Heart right ventricle (tissue), 16 donors: ENCODE measurements around the gene CMIP. TPM values are rescaled to one million over a fixed set of nuclear protein-coding genes. Genes with fewer than 3 reads are reported as not detected.

Experiments
- ATAC-seq, 8 donors: fragments of 200-7000 bp; cut with Tn5 transposase; one replicate each; pipeline ENCODE4 v1.9.1; 2020; ENCODE audit warnings: mild to moderate bottlenecking in 8 of 8, moderate library complexity in 8 of 8, moderate number of reproducible peaks in 1 of 8
- DNase-seq, 2 donors: peaks; one replicate each; pipeline ENCODE4 v3.0.0-alpha.2; 2020
- H3K27ac ChIP-seq, 10 donors: fragments of 200-600 bp; sonication (generic) in 2 of 10; one replicate each; pipeline versions ENCODE4 v1.5.0 to v1.8.0; 2020 to 2022; ENCODE audit warnings: mild to moderate bottlenecking in 3 of 10
- H3K27me3 ChIP-seq, 7 donors: fragments of 200-600 bp; one replicate each; pipeline ENCODE4 v1.8.0; 2021 to 2022; ENCODE audit warnings: mild to moderate bottlenecking in 2 of 7
- H3K36me3 ChIP-seq, 9 donors: fragments of 200-600 bp; sonication (generic) in 1 of 9; one replicate each; pipeline versions ENCODE4 v1.5.0 to v1.8.0; 2020 to 2022; ENCODE audit warnings: mild to moderate bottlenecking in 2 of 9
- H3K4me1 ChIP-seq, 9 donors: fragments of 200-600 bp; sonication (generic) in 1 of 9; one replicate each; pipeline versions ENCODE4 v1.5.0 to v1.8.0; 2020 to 2022; ENCODE audit warnings: mild to moderate bottlenecking in 4 of 9
- H3K4me3 ChIP-seq, 10 donors: fragments of 200-600 bp; sonication (generic) in 2 of 10; one replicate each; pipeline versions ENCODE4 v1.5.0 to v1.8.0; 2020 to 2022; ENCODE audit warnings: mild to moderate bottlenecking in 7 of 10, moderate library complexity in 2 of 10
- H3K9me3 ChIP-seq, 11 donors: fragments of 200-600 bp in 10 of 11; sonication (generic) in 2 of 11; one replicate each; pipeline versions ENCODE4 v1.5.0 to v1.8.0; 2013 to 2022; ENCODE audit warnings: mild to moderate bottlenecking in 2 of 11, control low read depth in 1 of 11, moderate library complexity in 1 of 11
- WGBS, 2 donors: extraction: QIAGEN DNeasy Blood & Tissue Kit; methylation state at CpG; one replicate each; pipeline ENCODE4 v1.1.7; 2013; ENCODE audit warnings: inconsistent platforms in 1 of 2; 5-methylcytosine and 5-hydroxymethylcytosine counted together
- intact Hi-C, 10 donors: fragments of 100-400 bp; cut with DNase I; formaldehyde crosslinking; loops; one replicate each; pipeline versions ENCODE4 v1.11.1 to v1.14.2; 2022
- polyA plus RNA-seq, 2 donors: library from polyadenylated mRNA; stranded (reverse); fragments of 200-250 nt; gene quantifications; one replicate each; pipeline ENCODE4 v1.2.3, GENCODE V29; 2013
- total RNA-seq, 10 donors: library from RNA; stranded (reverse); fragmentation: NEBNext Ultra II Directional in 3 of 10; extraction: Animal tissue kit (Norgen Biotek cat#: 25700) in 3 of 10; gene quantifications; one replicate each; pipeline versions ENCODE4 v1.2.1 to v1.2.4, GENCODE V29; 2021 to 2023
- TF ChIP-seq, protein P1 (sequence below), 9 donors: fragments of 200-600 bp; sonication (generic) in 2 of 9; IDR thresholded peaks; one replicate each; pipeline versions ENCODE4 v1.5.0 to v1.8.0; 2021 to 2022; ENCODE audit warnings: antibody characterized with exemption in 9 of 9, mild to moderate bottlenecking in 5 of 9, moderate library complexity in 1 of 9
- donor health status: Arrhythmogenic right ventricular cardiomyopathy.
- donor health status: ischemic (EF 13 %, LVEDD 7.1; RV severe dilation, severe dysfunction).
- donor health status: healthy with polysubstance abuse.
- donor health status: DM: no; HTN: yes; CAD: no.
- donor health status: DM: no; HTN: no; CAD: no.
- donor health status: ischemic (EF 25% LVEDD 6.9; RV normal size, moderate dysfunction).
- donor health status: ischemic (EF 25% LVEDD 5.7; RV mildly dilated, moderate dysfunction).
- donor health status: healthy.
- donor health status: DM: yes; HTN: yes; CAD: no.
- donor health status: Ischemic cardiomyopathy.
- donor health status: ischemic (EF 35%, LVEDD 5.7; RV mildly dilated, moderate dysfunction).
- donor health status: nonischemic (EF 11% LVEDD 7.7; RV severe dilation, severe dysfunction).
- donor health status: DM: yes; HTN: yes; CAD: no.
- donor health status: PGD.
- donor health status: ischemic (EF 29% LVEDD 5.4; RV normal size, mild dysfunction).
- donor health status: nonischemic (EF 23%, LVEDD 6.1; RV moderate dilation, normal function).

CMIP gene
- total and polyA plus RNA-seq, 12 donors, result 5.4 to 32.8 (median 13.0) TPM

DNA sequence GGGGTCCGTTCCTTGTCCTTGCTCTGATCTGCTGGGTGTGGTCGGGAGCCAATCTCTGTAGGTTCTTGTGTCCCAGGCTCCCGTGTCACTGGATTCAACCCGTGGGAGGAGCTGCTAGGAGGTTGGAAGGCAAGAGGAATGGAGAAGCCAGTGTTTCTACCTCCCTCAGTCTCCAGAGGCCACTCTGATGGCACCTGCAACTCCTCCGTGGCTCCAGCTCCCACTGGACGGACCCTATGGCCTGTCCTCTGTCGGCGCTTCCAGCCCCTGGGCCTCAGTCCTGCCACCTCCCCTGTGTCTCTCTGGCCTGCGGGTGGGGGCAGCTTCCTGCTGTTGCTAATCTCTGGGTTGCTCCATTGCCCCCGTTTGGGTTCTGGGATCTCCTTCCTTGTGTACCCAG is 71.1 kb downstream of the CMIP start:
- intact Hi-C loops, result loop anchor here in 1 of 10 donors (1.0 kb wide), 1 partner anchor 39 kb away; no protein-coding TSS in a partner anchor
- no peaks in the 10 kb centered on the region for H3K27me3 ChIP-seq
- ATAC-seq, result no peak
- H3K9me3 ChIP-seq, result no peaks in the 10 kb centered on the region
- peaks cover 0 to 81% (median 61%) of the 10 kb centered on the region in 9 donors for H3K4me1 ChIP-seq
- DNase-seq, result no peak
- TF ChIP-seq, protein P1, sequence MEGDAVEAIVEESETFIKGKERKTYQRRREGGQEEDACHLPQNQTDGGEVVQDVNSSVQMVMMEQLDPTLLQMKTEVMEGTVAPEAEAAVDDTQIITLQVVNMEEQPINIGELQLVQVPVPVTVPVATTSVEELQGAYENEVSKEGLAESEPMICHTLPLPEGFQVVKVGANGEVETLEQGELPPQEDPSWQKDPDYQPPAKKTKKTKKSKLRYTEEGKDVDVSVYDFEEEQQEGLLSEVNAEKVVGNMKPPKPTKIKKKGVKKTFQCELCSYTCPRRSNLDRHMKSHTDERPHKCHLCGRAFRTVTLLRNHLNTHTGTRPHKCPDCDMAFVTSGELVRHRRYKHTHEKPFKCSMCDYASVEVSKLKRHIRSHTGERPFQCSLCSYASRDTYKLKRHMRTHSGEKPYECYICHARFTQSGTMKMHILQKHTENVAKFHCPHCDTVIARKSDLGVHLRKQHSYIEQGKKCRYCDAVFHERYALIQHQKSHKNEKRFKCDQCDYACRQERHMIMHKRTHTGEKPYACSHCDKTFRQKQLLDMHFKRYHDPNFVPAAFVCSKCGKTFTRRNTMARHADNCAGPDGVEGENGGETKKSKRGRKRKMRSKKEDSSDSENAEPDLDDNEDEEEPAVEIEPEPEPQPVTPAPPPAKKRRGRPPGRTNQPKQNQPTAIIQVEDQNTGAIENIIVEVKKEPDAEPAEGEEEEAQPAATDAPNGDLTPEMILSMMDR (IDR thresholded peaks at IDR 0.05), result no peak
- H3K36me3 ChIP-seq, result peaks cover 0 to 4% (median 0%) of the 10 kb centered on the region in 9 donors
- no peak overlapping the region for H3K27ac ChIP-seq
- WGBS, 2 donors, result 86 to 93% methylated on average over 10 of the region's 10 CpGs
- H3K4me3 ChIP-seq, result no peak overlapping the region

DNA sequence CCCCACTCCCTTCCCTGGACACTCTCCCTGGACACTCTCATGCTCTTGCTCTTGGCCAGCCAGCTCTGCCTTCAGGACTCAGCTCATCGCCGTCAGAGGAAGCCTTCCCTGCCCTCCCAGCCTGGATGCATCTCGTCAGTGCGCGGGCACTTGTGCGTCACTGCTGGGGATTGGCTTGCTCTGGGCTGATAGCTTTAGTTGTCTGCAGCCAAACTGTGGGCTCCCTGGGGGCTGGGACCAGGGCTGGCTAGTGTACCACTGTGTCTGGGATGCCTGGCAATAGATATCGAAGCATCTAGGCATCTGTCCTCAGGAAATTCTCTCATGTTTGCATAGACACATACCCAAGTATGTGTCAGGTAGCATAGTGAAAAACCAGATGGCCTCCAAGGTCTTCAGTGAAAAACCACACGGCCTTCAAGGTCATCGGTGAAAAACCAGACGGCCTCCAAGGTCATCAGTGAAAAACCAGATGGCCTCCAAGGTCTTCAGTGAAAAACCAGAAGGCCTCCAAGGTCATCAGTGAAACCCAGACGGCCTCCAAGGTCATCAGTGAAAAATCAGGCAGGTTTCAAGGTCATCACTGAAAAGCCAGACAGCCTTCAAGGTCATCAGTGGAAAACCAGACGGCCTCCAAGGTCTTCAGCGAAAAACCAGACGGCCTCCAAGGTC is 72.0 kb downstream of the CMIP start:
- Histone ChIP-seq H3K36me3 (peaks cover 0 to 4% (median 0%) of the 10 kb centered on the region in 9 donors), H3K27ac (peak overlapping the region in 3 of 10 donors; percentile 18 to 77 (median 63)), H3K4me1 (peaks cover 0 to 81% (median 61%) of the 10 kb centered on the region in 9 donors), H3K9me3 (no peaks in the 10 kb centered on the region), H3K27me3 (no peaks in the 10 kb centered on the region), H3K4me3 (no peak overlapping the region)
- intact Hi-C loops, result loop anchor here in 2 of 10 donors (1.0 kb wide), 2 partner anchors 40 to 96 kb away; no protein-coding TSS in a partner anchor
- TF ChIP-seq, protein P1 (IDR thresholded peaks at IDR 0.05), result no peak
- WGBS, 2 donors, result 70 to 75% methylated on average over 14 of the region's 14 CpGs
- ATAC-seq (peak in 3 of 8 donors; percentile 8 to 28 (median 11)), DNase-seq (no peak)

GRCh38 chr16:81517150-81517499 is 72.5 kb downstream of the CMIP start:
- no peak overlapping the region for H3K4me3 ChIP-seq
- 79 to 83% methylated on average over 4 of the region's 4 CpGs for WGBS, 2 donors
- TF ChIP-seq, protein P1 (IDR thresholded peaks at IDR 0.05), result no peak
- ATAC-seq, result no peak
- peak overlapping the region in 3 of 10 donors; percentile 25 to 77 (median 63) for H3K27ac ChIP-seq
- no peaks in the 10 kb centered on the region for H3K27me3 ChIP-seq
- DNase-seq, result no peak
- H3K36me3 ChIP-seq, result peaks cover 0 to 4% (median 0%) of the 10 kb centered on the region in 9 donors
- H3K4me1 ChIP-seq, result peaks cover 0 to 79% (median 61%) of the 10 kb centered on the region in 9 donors
- intact Hi-C loops, result loop anchor here in 1 of 10 donors (1.0 kb wide), 1 partner anchor 95 kb away; no protein-coding TSS in a partner anchor
- H3K9me3 ChIP-seq, result no peaks in the 10 kb centered on the region

DNA sequence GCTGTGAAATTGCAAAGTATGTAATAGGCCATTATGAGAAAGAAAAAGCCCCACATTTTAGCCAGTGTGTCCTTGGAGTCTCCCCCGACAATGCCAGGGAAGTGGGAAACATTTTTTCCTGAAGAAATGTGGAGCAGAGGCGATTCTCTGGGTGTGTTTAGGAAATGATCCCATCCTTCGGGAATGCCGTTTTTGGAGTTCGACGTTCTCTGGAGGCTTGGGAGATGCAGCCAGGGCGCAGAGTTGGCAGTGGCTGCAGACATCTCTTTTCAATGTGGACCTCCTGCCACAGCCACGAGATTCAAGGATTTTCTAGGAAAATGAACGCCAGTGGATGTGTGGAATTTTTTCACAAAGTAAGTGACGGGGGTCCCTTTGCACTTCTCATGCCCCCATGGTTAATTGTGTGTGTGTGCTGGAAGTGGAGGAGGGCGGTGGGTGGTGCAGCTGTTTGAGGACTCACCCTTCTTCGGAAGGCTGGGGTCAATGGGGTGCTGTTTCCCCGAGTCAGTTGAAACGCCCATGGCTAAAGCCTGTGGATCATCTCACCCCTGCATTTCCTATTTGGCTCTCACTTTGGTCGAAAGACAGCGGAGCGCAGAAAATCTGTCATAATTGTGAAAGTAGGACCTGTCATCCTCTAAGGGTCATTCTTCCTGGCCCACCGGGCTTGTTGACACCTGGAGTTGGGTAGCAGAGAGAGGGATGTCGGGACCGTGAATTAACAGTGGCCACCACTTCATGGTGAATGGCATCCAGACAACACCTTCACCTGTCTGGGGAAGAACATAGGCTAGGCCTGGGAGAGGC is 73.2 kb downstream of the CMIP start:
- no peaks in the 10 kb centered on the region for H3K9me3 ChIP-seq
- H3K4me1 ChIP-seq, result peaks cover 0 to 72% (median 57%) of the 10 kb centered on the region in 9 donors
- ATAC-seq, result peak in 3 of 8 donors; percentile 8 to 29 (median 28)
- DNase-seq, result no peak
- intact Hi-C loops, result loop anchor here in 1 of 10 donors (1.0 kb wide), 1 partner anchor 94 kb away; no protein-coding TSS in a partner anchor
- 58 to 62% methylated on average over 20 of the region's 20 CpGs for WGBS, 2 donors
- no peaks in the 10 kb centered on the region for H3K27me3 ChIP-seq
- H3K36me3 ChIP-seq, result peaks cover 0 to 4% (median 0%) of the 10 kb centered on the region in 9 donors
- TF ChIP-seq, protein P1 (IDR thresholded peaks at IDR 0.05), result no peak
- peak overlapping the region in 8 of 10 donors; percentile 25 to 77 (median 46) for H3K27ac ChIP-seq
- H3K4me3 ChIP-seq, result peak overlapping the region in 1 of 10 donors; percentile 18
